K562 (cell line): ENCODE measurements around the gene PTPRE. TPM values are rescaled to one million over a fixed set of nuclear protein-coding genes. Genes with fewer than 3 reads are reported as not detected.

ENCODE experiments used
- ATAC-seq: fragments of 200-7000 bp; cut with Tn5 transposase; 3 replicates; pipeline ENCODE4 v1.9.1; 2020; ENCODE audit warnings: moderate library complexity
- BruUV-seq: library from RNA; stranded (reverse); fragments of 400-500 nt; replicated peaks from 2 replicates; lab custom pipeline; 2021; lab: Mats Ljungman, UMichigan
- CTCF ChIA-PET: fragments of 300-600 bp; formaldehyde crosslinking; extraction: SDS; loops from one replicate; lab custom pipeline; 2021; ENCODE audit warnings: low intra/inter-chr PET ratio; lab: Yijun Ruan, JAX
- POLR2A ChIA-PET: fragments of 300-600, 350-650 bp; sonication (Branson Sonifier 250); formaldehyde crosslinking; extraction: SDS; loops from one replicate; lab custom pipeline; 2021; ENCODE audit warnings: antibody characterized with exemption, inconsistent platforms; lab: Yijun Ruan, JAX
- DNase-seq, 4 experiments: peaks; one replicate each; pipeline versions ENCODE4 v3.0.0 to v3.0.0-alpha.2; 2011 to 2018; ENCODE audit warnings: low spot score in 3 of 4, mixed read lengths in 3 of 4; ENCODE audit errors: extremely low read depth in 1 of 4
- FAIRE-seq: peaks from 2 replicates; lab custom pipeline; 2011; peaks lifted over from hg19 to GRCh38; lab: Jason Lieb, UNC
- H2AFZ ChIP-seq: 2 replicates; pipeline ENCODE4 v1.6.0; 2011; ENCODE audit warnings: low read depth, low read length, control low read depth, inconsistent platforms
- H3K27ac ChIP-seq: fragments of 200-600 bp; 3 replicates; pipeline ENCODE4 v1.8.0; 2011; ENCODE audit warnings: low read depth, mild to moderate bottlenecking, control low read depth, inconsistent platforms, low read length, moderate library complexity, mixed read lengths; ENCODE audit errors: extremely low read depth
- H3K27me3 ChIP-seq, 2 experiments: fragments of 300-600 bp in 1 of 2; 2 replicates in 1 of 2; 3 replicates in 1 of 2; pipeline versions ENCODE4 v1.6.0 to v1.8.0; 2011; ENCODE audit warnings: inconsistent platforms in 2 of 2, low read length in 2 of 2, mild to moderate bottlenecking in 1 of 2, mixed read lengths in 1 of 2, moderate library complexity in 1 of 2; ENCODE audit not compliant: control insufficient read depth in 2 of 2, insufficient read depth in 2 of 2
- H3K36me3 ChIP-seq: fragments of 300-600 bp; 3 replicates; pipeline ENCODE4 v1.8.0; 2011; ENCODE audit warnings: mild to moderate bottlenecking, low read length, inconsistent platforms; ENCODE audit not compliant: control insufficient read depth, insufficient read depth
- H3K4me1 ChIP-seq, 2 experiments: fragments of 200-600 bp in 1 of 2; replicated peaks in 1 of 2; 2 replicates in 1 of 2; 3 replicates in 1 of 2; pipeline versions ENCODE4 v1.5.1 to v1.8.0; 2011; ENCODE audit warnings: inconsistent platforms in 2 of 2, low read length in 2 of 2, mild to moderate bottlenecking in 1 of 2, mixed read lengths in 1 of 2, moderate library complexity in 1 of 2; ENCODE audit not compliant: control insufficient read depth in 2 of 2, insufficient read depth in 2 of 2
- H3K4me2 ChIP-seq: 2 replicates; pipeline ENCODE4 v1.6.1; 2011; ENCODE audit warnings: low read length, control low read depth, inconsistent platforms, mixed read lengths; ENCODE audit not compliant: insufficient read depth
- H3K4me3 ChIP-seq: fragments of 200-600 bp; sonication (generic), shearing (Covaris generic); 2 replicates; pipeline ENCODE4 v1.5.1; 2016; ENCODE audit warnings: control low read depth, inconsistent platforms
- H3K79me2 ChIP-seq: fragments of 200-600 bp; 3 replicates; pipeline ENCODE4 v1.8.0; 2011; ENCODE audit warnings: low read length, inconsistent platforms; ENCODE audit not compliant: control insufficient read depth, insufficient read depth
- H3K9ac ChIP-seq, 2 experiments: 2 replicates each; pipeline versions ENCODE4 v1.6.0 to v1.6.1; 2011; ENCODE audit warnings: low read depth in 2 of 2, low read length in 2 of 2, control low read depth in 1 of 2, inconsistent platforms in 1 of 2, mild to moderate bottlenecking in 1 of 2, mixed read lengths in 1 of 2; ENCODE audit not compliant: insufficient read depth in 1 of 2
- H3K9me1 ChIP-seq: one replicate; pipeline ENCODE4 v1.6.0; 2011; ENCODE audit warnings: inconsistent platforms, mild to moderate bottlenecking, low read length, moderate library complexity; ENCODE audit not compliant: control insufficient read depth, insufficient read depth
- H3K9me3 ChIP-seq: replicated peaks from 2 replicates; pipeline ENCODE4 v1.5.1; 2011; ENCODE audit warnings: low read depth, low read length, inconsistent platforms; ENCODE audit not compliant: control insufficient read depth, insufficient read depth
- H4K20me1 ChIP-seq: replicated peaks from 2 replicates; pipeline ENCODE4 v1.6.1; 2011; ENCODE audit warnings: low read length, inconsistent platforms, mixed read lengths; ENCODE audit not compliant: control insufficient read depth, insufficient read depth
- CBX5 ChIP-seq: IDR thresholded peaks from 2 replicates; pipeline ENCODE4 v1.6.1; 2014; ENCODE audit warnings: low read depth, borderline replicate concordance
- WGBS: fragments of 100-300 bp; shearing (Covaris generic); methylation state at CpG from one replicate; pipeline ENCODE4 v1.1.6; 2016; ENCODE audit warnings: low coverage, mixed read lengths; ENCODE audit not compliant: insufficient coverage; ENCODE audit errors: missing lambda C conversion rate; 5-methylcytosine and 5-hydroxymethylcytosine counted together
- in situ Hi-C: fragments of 300-500 bp; cut with MboI; formaldehyde crosslinking; loops from 4 replicates; pipeline ENCODE4 v1.15.0; 2018; ENCODE audit warnings: inconsistent platforms, mixed read lengths
- intact Hi-C: fragments of 100-400 bp; cut with micrococcal nuclease; formaldehyde crosslinking; loops from 2 replicates; pipeline ENCODE4 v1.14.2; 2022
- polyA plus RNA-seq, 8 experiments: library from polyadenylated mRNA; depleted of rRNA in 4 of 8; stranded (reverse) in 5 of 8; unstranded in 3 of 8; fragments of >200 nt; fragmentation: Nextera tagmentation in 2 of 8; fragmentation: Illumina TruSeq in 1 of 8; extraction: Ambion mirVana in 2 of 8; extraction: Trizol in 1 of 8; gene quantifications; 2 replicates each; pipeline versions ENCODE4 v1.2.1 to v1.2.3, GENCODE V29; 2011 to 2014; ENCODE audit warnings: inconsistent platforms in 1 of 8, missing spikeins in 1 of 8
- total RNA-seq, 7 experiments: library from RNA; depleted of rRNA in 6 of 7; stranded (reverse); fragments of >200 nt in 6 of 7; fragmentation: Illumina TruSeq in 2 of 7; extraction: Trizol in 2 of 7; gene quantifications; 2 replicates each; pipeline versions ENCODE4 v1.2.1 to v1.2.3, GENCODE V29; 2011 to 2021; ENCODE audit warnings: low replicate concordance in 1 of 7
- TF ChIP-seq, protein P1 (sequence below), 2 experiments: fragments of 450-650 bp; formaldehyde crosslinking in 1 of 2; IDR thresholded peaks; 2 replicates each; pipeline versions ENCODE4 v1.4.0 to v1.6.1; 2014 to 2020; ENCODE audit warnings: mild to moderate bottlenecking in 2 of 2, borderline replicate concordance in 1 of 2, low read depth in 1 of 2

The PTPRE gene
- total and polyA plus RNA-seq, 9 of the 15 experiments (the other 6 are each of a cell fraction or from before 2014, with no cell fraction given) = 0.01 to 0.13 (median 0.04) TPM; not detected in 4

DNA sequence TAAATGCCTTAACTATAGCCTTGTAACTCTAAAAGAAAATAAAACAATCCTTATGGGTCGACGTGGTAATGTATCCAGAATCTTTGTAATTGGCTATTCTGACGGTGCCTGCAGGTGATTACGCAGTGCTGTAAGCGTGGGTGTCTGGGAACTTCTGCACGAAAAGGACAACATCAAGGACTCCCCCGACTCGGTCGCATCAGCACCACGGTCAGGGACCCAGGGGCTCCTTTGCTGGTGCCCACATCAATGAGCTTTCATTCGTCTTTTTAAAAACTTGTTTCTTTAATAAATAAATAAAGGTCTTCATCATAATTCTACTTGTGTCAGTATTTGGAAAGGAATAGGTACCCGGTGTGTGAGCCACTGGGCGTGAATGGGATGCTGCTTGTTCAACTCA, 206.1 kb downstream of the PTPRE start:
- TF ChIP-seq CBX5 = no peak
- TF ChIP-seq, protein P1, sequence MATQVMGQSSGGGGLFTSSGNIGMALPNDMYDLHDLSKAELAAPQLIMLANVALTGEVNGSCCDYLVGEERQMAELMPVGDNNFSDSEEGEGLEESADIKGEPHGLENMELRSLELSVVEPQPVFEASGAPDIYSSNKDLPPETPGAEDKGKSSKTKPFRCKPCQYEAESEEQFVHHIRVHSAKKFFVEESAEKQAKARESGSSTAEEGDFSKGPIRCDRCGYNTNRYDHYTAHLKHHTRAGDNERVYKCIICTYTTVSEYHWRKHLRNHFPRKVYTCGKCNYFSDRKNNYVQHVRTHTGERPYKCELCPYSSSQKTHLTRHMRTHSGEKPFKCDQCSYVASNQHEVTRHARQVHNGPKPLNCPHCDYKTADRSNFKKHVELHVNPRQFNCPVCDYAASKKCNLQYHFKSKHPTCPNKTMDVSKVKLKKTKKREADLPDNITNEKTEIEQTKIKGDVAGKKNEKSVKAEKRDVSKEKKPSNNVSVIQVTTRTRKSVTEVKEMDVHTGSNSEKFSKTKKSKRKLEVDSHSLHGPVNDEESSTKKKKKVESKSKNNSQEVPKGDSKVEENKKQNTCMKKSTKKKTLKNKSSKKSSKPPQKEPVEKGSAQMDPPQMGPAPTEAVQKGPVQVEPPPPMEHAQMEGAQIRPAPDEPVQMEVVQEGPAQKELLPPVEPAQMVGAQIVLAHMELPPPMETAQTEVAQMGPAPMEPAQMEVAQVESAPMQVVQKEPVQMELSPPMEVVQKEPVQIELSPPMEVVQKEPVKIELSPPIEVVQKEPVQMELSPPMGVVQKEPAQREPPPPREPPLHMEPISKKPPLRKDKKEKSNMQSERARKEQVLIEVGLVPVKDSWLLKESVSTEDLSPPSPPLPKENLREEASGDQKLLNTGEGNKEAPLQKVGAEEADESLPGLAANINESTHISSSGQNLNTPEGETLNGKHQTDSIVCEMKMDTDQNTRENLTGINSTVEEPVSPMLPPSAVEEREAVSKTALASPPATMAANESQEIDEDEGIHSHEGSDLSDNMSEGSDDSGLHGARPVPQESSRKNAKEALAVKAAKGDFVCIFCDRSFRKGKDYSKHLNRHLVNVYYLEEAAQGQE (IDR thresholded peaks at IDR 0.05; ENCODE audit: borderline replicate concordance) = peak; percentile 26; the same call in 1 of the 2 replicates
- TF ChIP-seq, protein P1 (CRISPR knock-in tag; IDR thresholded peaks at IDR 0.05; ENCODE audit: low read depth) = no peak
- TF ChIP-seq, all 486 proteins: peak for 1
- in situ Hi-C loops (no loop called here), intact Hi-C loops (no loop called here)
- no peak overlapping the region for H3K4me3 ChIP-seq
- CTCF ChIA-PET = no interaction called here
- H3K4me1 ChIP-seq = no peaks in the 10 kb centered on the region
- H3K27ac ChIP-seq = no peak overlapping the region
- H3K4me2 ChIP-seq = no peak overlapping the region
- H3K79me2 ChIP-seq = peaks cover 4% of the 10 kb centered on the region; the same call in 2 of the 3 replicates
- DNase-seq = no peak
- 97% methylated on average over 12 of the region's 13 CpGs for WGBS
- peaks cover 98% of the 10 kb centered on the region for H3K36me3 ChIP-seq
- H4K20me1 ChIP-seq = no peaks in the 10 kb centered on the region; the same call in 1 of the 2 replicates
- no peaks in the 10 kb centered on the region for H3K9me3 ChIP-seq
- no TSS peak for BruUV-seq
- no peak for ATAC-seq
- no peak overlapping the region for H3K9ac ChIP-seq
- no peak for FAIRE-seq
- H3K9me1 ChIP-seq = no peaks in the 10 kb centered on the region
- H2AFZ ChIP-seq = no peak overlapping the region
- no peaks in the 10 kb centered on the region for H3K27me3 ChIP-seq
- POLR2A ChIA-PET = interaction anchor here (1.0 to 4.1 kb wide), 2 partner anchors 10 to 12 kb away, joined by 3 to 26 read pairs; partner anchors contain the start of gene MKI67
